Activated CD8-positive, alpha-beta memory T cell treated with anti-CD3 and anti-CD28 coated beads, Interleukin-2, amount 50 U/mL, for 1 hour (primary cell): ENCODE data around the gene REC114.
"Not testable (repeated sequence)": the region's sequence is repeated elsewhere in the genome, so short reads cannot be mapped to it uniquely, and the experiment has no call there.

ENCODE experiments used
- DNase-seq: peaks from one replicate; pipeline ENCODE4 v3.0.0-alpha.2; 2020; ENCODE audit errors: extremely low read depth

The REC114 gene

GRCh38 chr15:73455876-73456275 is 12.9 kb downstream of the REC114 start:
- no peak for DNase-seq

GRCh38 chr15:73457334-73457733 is 14.4 kb downstream of the REC114 start:
- no peak for DNase-seq

GRCh38 chr15:73460662-73461061 is 17.7 kb downstream of the REC114 start:
- DNase-seq = no peak

DNA sequence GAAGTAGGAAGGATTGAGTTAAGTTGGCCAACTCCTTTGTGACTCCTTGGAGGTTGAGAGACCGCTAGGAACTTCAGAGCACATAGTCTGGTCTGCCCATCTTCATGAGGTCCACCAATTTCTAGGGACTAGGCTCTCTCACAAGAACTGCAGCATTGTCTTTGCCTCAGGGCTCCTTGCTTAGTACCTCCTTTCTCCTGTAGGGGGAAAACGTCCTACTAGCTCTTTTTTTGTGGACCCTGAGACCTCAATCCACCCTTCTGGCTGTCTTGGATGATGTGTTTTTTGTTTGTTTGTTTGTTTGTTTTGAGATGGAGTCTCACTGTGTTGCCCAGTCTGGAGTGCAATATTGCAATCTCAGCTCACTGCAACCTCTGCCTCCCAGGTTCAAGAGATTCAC is 21.6 kb downstream of the REC114 start:
- DNase-seq = no peak

DNA sequence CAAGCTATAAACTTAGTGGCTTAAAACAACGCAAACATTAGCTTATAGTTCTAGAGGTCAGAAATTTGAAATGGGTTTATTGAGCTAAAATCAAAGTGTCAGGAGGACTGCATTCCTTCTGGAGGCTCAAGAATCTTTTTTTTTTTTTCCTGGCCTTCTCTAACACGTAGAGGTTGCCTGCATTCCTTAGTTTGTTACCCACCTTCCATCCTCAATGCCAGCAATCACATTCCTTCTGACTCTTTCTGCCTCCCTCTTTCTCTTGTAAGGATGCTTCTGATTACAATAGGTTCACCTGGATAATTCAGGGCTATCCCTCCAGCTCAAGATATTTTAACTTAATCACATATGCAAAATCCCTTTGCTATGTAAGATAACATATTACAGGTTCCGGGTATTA is 24.8 kb downstream of the REC114 start:
- no peak for DNase-seq

DNA sequence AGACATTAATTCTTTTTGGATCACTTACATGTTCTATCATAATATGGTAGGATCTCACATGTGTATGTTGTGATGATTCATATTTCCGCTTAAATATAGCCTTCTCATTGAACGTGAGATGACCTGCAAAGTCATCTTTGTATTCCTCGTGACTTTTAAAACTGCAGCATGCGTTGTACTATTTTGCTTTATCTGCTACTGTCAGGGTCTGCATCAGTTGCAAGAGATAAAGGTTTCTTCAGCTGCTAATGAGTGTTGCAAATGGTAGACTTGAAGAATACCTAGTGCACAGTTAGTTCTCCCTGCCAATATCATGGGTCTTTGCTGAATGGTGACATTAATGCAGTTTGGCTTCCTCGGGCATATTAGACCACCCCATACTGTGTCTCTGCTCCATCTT is 31.8 kb downstream of the REC114 start:
- DNase-seq = no peak

DNA sequence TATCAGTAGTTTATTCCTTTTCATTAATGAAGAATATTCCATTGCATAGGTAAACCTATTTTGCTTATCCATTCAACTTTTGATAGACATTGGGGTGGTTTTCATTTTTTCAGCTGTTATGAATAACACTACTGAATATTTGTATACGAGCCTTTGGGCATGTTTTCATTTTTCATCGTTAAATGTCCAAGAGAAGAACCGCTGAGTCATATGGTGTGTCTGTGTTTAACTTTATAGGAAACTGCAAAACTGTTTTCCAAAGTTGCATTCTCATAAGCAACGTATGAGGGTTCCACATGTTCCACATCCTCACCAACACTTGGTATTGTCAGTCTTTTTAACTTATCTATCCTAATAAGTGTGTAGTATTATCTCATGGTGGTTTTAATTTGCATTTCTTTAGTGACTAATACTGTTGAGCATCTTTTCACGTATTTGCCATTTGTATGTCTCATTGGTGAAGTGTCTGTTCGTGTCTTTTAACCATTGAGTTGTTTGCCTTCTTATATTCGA is 33.8 kb downstream of the REC114 start:
- no peak for DNase-seq

DNA sequence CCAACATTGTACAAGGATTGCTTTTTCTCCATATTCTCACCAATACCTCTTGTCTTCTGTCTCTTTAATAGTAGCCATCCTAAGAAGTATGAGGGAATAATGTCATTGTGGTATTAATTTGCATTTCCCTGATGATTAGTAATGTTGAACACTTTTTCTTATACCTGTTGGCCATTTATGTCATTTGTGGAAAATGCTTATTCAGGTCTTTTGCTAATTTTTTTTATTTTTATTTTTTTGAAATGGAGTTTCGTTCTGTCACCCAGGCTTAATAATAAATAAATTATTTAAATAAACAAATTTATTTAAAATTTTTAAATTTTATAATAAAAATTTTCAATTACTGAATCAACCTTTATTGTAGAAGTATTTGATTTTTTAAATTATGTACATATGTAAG is 37.1 kb downstream of the REC114 start:
- no peak for DNase-seq

DNA sequence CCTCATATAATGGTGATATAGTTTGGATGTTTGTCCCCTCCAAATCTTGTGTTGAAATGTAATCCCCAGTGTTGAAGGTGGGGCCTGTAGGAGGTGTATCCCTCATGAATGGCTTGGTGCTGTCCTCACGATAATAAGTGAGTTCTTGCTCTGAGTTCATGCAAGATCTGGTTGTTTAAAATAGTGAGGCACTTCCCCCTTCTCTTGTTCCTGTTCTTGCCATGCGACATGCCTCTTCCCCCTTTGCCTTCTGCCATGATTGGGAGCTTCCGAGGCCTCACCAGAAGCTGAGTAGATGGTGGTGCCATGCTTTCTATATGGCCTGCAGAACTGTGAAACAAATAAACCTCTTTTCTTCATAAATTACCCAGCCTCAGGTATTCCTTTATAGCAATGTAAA is 39.2 kb downstream of the REC114 start:
- DNase-seq = no peak

DNA sequence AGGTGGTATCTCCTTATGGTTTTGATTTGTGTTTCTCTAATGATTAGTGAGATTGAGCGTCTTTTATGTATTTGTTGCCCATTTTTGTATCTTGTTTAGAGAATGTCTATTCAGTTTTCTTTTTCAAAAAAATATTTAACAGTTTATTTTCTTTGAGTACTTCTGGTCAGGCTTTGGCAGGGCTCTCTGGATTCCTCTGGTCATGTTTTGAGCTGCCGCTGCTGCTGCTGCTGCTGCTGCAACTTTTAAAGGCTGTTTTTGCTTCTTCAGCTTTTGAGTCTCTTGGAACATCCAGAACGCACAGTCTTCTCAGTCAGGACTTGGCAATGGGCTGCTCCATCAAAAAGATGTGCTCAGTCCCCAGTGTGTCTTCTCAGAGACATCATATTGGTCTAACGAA is 40.1 kb downstream of the REC114 start:
- DNase-seq = no peak

- no peak for DNase-seq
These were observed 42.4 kb downstream of the REC114 start for GRCh38 chr15:73485372-73485771.

GRCh38 chr15:73485885-73486284 is 42.9 kb downstream of the REC114 start:
- not testable (repeated sequence) for DNase-seq

DNA sequence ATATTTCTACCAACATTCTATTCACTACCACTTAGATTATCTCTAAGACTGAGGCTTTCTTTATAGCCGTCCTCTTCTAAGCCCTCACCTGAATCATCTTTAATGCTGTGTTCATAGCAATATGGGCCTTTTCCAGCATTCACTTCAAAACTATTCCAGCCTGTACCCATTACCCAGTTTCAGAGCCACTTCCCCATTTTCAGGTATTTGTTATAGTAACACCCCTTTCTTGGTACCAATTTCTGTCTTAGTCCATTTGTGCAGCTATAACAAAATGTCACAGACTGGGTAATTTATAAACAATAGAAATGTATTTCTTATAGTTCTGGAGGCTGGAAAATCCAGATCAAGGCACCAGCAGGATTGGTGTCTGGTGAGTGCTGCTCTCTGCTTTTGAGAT is 45.7 kb downstream of the REC114 start:
- no peak for DNase-seq

GRCh38 chr15:73493922-73494321 is 51.0 kb downstream of the REC114 start:
- DNase-seq = no peak

- DNase-seq = no peak
These were observed 52.2 kb downstream of the REC114 start for GRCh38 chr15:73495181-73495580.

- DNase-seq = no peak
These were observed 57.7 kb downstream of the REC114 start for GRCh38 chr15:73500696-73501095.

- no peak for DNase-seq
These were observed 61.9 kb downstream of the REC114 start for GRCh38 chr15:73504885-73505284.

GRCh38 chr15:73515527-73515926 is 72.6 kb downstream of the REC114 start:
- no peak for DNase-seq

DNA sequence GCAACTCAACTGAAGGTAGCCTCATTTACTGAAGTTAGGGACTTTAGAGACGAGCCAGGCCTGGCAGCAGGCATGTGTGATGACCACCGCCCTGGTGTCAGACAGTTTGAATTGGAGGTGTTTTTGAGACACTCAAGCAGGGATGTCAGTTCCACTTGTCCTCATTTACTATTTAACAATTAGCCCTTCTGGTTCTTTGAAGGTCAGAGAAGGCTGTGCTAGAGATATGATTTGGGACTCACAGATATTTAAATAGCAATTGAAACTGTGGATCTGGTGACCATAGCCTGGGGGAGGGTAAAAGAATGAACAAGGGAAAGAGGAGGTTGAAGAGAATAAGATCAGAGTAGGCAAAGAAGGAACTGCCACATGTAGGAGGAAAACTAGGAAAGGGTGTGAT is 74.6 kb downstream of the REC114 start:
- DNase-seq = no peak

DNA sequence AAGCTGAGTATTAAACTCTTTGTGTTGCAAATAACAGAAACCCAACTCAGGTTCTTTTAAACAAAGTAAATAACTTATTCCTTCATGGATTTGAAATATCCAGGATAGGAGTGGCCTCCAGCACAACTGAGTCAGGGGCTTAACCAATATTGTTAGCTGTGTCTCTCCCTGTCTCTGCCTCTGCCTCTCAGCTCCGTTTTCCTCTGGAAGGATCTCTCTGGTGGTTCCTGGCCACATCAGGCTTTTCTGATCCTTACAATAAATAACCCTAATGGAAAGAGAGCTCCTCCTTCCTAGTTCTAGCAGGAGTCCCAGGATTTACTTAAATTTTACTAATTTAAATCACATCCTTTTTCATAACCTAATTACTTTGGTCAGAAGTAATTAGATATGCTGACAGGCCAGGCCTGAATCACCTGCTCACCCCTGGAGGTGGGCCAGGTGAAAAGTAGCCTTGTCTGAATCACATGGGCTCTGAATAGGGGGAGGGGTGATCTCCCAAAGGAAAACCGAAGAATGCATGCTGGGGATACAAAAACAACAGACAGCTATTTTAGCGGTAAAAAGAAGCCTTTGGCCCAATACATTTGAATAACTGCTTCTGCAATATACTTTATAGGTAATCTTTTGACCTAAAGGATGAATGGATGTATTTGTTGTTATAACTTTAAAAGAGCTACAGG is 75.4 kb downstream of the REC114 start:
- no peak for DNase-seq

- DNase-seq = no peak
These were observed 76.1 kb downstream of the REC114 start for GRCh38 chr15:73518876-73519733.

DNA sequence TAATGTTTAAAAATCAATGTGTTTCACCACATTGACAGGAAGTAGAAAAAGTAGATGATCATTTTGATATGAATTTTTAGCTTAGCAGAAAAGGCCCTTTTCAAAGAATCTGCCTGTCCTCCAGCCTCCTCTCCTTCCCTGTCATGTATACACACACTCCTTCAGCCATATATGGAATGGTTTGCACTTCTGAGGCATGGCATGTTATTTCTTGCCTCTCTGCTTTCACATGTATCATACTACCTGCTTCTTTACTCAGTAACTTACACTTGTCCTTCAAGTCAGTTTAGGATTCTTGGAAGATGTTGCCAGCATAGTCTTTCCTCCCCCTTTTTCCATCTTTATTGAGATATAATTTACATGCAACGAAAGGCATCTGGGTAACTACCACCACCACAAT is 79.0 kb downstream of the REC114 start:
- DNase-seq = no peak

GRCh38 chr15:73524919-73525318 is 82.0 kb downstream of the REC114 start:
- no peak for DNase-seq
